G401.6 (cell line): ENCODE measurements around the gene ZFAND3.
"Not testable (repeated sequence)": the region's sequence is repeated elsewhere in the genome, so short reads cannot be mapped to it uniquely, and the experiment has no call there.

Experiments
- FAIRE-seq: peaks from 2 replicates; lab custom pipeline; 2012; peaks lifted over from hg19 to GRCh38; lab: Jason Lieb, UNC

Gene ZFAND3

GRCh38 chr6:38049861-38050397, 230.4 kb downstream of the ZFAND3 start:
- FAIRE-seq = not testable (repeated sequence)

- no peak for FAIRE-seq
Measured at GRCh38 chr6:38051819-38052434, 232.4 kb downstream of the ZFAND3 start.

GRCh38 chr6:38054527-38055202, 235.1 kb downstream of the ZFAND3 start:
- no peak for FAIRE-seq

GRCh38 chr6:38055203-38055589, 235.7 kb downstream of the ZFAND3 start:
- no peak for FAIRE-seq

- no peak for FAIRE-seq
Measured at GRCh38 chr6:38056361-38056760, 236.8 kb downstream of the ZFAND3 start.

GRCh38 chr6:38057994-38058393, 238.5 kb downstream of the ZFAND3 start:
- no peak for FAIRE-seq

- FAIRE-seq = no peak
Measured at GRCh38 chr6:38062066-38062465, 242.5 kb downstream of the ZFAND3 start.

- FAIRE-seq = no peak
Measured at GRCh38 chr6:38063973-38064372, 244.4 kb downstream of the ZFAND3 start.

- no peak for FAIRE-seq
Measured at GRCh38 chr6:38064431-38064830, 244.9 kb downstream of the ZFAND3 start.

- no peak for FAIRE-seq
Measured at GRCh38 chr6:38065734-38066305, 246.3 kb downstream of the ZFAND3 start.

GRCh38 chr6:38067263-38067980, 247.9 kb downstream of the ZFAND3 start:
- FAIRE-seq = no peak

GRCh38 chr6:38068854-38069590, 249.5 kb downstream of the ZFAND3 start:
- no peak for FAIRE-seq

- FAIRE-seq = no peak
Measured at GRCh38 chr6:38077488-38078030, 258.0 kb downstream of the ZFAND3 start.

GRCh38 chr6:38078671-38079070, 259.1 kb downstream of the ZFAND3 start:
- no peak for FAIRE-seq

GRCh38 chr6:38079107-38079506, 259.6 kb downstream of the ZFAND3 start:
- FAIRE-seq = no peak

- FAIRE-seq = no peak
Measured at GRCh38 chr6:38079537-38079936, 260.0 kb downstream of the ZFAND3 start.

- no peak for FAIRE-seq
Measured at GRCh38 chr6:38080360-38080759, 260.8 kb downstream of the ZFAND3 start.

GRCh38 chr6:38080889-38081288, 261.4 kb downstream of the ZFAND3 start:
- no peak for FAIRE-seq

- no peak for FAIRE-seq
Measured at GRCh38 chr6:38085031-38085430, 265.5 kb downstream of the ZFAND3 start.

- no peak for FAIRE-seq
Measured at GRCh38 chr6:38086346-38086745, 266.8 kb downstream of the ZFAND3 start.

- FAIRE-seq = no peak
Measured at GRCh38 chr6:38088010-38088409, 268.5 kb downstream of the ZFAND3 start.

GRCh38 chr6:38088829-38089228, 269.3 kb downstream of the ZFAND3 start:
- FAIRE-seq = no peak
